Renal cortical epithelial cell (primary cell): ENCODE measurements around the gene CDKN2B-AS1. TPM values are rescaled to one million over a fixed set of nuclear protein-coding genes. Genes with fewer than 3 reads are reported as not detected.

ENCODE experiments used
- DNase-seq: peaks from one replicate; pipeline ENCODE4 v3.0.0-alpha.2; 2011; ENCODE audit warnings: low read depth
- total RNA-seq: library from RNA; depleted of rRNA; stranded (reverse); fragments of >200 nt; gene quantifications from 2 replicates; pipeline ENCODE4 v1.2.3, GENCODE V29; 2014

Gene CDKN2B-AS1
- total RNA-seq, 1 donor from 2014 or later: 3.9 TPM

GRCh38 chr9:22148876-22149637 lies 154.5 kb downstream of the CDKN2B-AS1 start:
- no peak for DNase-seq

- DNase-seq: no peak
Measured at GRCh38 chr9:22154064-22154463, 159.5 kb downstream of the CDKN2B-AS1 start.

GRCh38 chr9:22156586-22156985 lies 162.0 kb downstream of the CDKN2B-AS1 start:
- no peak for DNase-seq

- DNase-seq: no peak
Measured at GRCh38 chr9:22157276-22157675, 162.7 kb downstream of the CDKN2B-AS1 start.

- DNase-seq: no peak
Measured at GRCh38 chr9:22157828-22158227, 163.2 kb downstream of the CDKN2B-AS1 start.

- DNase-seq: peak; percentile 59
Measured at GRCh38 chr9:22158271-22158670, 163.7 kb downstream of the CDKN2B-AS1 start.

GRCh38 chr9:22158927-22159346 lies 164.3 kb downstream of the CDKN2B-AS1 start:
- peak; percentile 97 for DNase-seq

- DNase-seq: no peak
Measured at GRCh38 chr9:22159586-22159985, 165.0 kb downstream of the CDKN2B-AS1 start.

- no peak for DNase-seq
Measured at GRCh38 chr9:22160221-22160620, 165.6 kb downstream of the CDKN2B-AS1 start.

- DNase-seq: peak; percentile 59
Measured at GRCh38 chr9:22165144-22165543, 170.6 kb downstream of the CDKN2B-AS1 start.

GRCh38 chr9:22169243-22169642 lies 174.7 kb downstream of the CDKN2B-AS1 start:
- no peak for DNase-seq

GRCh38 chr9:22169727-22170503 lies 175.3 kb downstream of the CDKN2B-AS1 start:
- DNase-seq: no peak

Other genes starting within 250 kb of the CDKN2B-AS1 start
- gene MTAP, start 192.2 kb upstream of the CDKN2B-AS1 start, total RNA-seq: 42.6 and 59.4 TPM in 2 replicates
- 25.0 and 36.3 TPM in 2 replicates for gene CDKN2A, start 399 bp upstream of the CDKN2B-AS1 start, total RNA-seq
- 27.5 and 37.0 TPM in 2 replicates for gene CDKN2B, start 14.5 kb downstream of the CDKN2B-AS1 start, total RNA-seq